GM18873 (cell line): Measurements from ENCODE around the gene LCNL1.

ENCODE experiments used
- ATAC-seq: cut with Tn5 transposase; IDR thresholded peaks from one replicate; pipeline ENCODE4 v1.9.1; 2021; ENCODE audit warnings: mild to moderate bottlenecking, moderate library complexity, moderate number of reproducible peaks; ENCODE audit not compliant: unreplicated experiment, low FRiP score

The LCNL1 gene

GRCh38 chr9:136973618-136974617 is 8.9 kb upstream of the LCNL1 start:
- no peak for ATAC-seq

- no peak for ATAC-seq
Measured at GRCh38 chr9:136974817-136975535, 7.8 kb upstream of the LCNL1 start.

GRCh38 chr9:136975644-136976043 is 7.1 kb upstream of the LCNL1 start:
- no peak for ATAC-seq

- no peak for ATAC-seq
Measured at GRCh38 chr9:136977223-136977622, 5.6 kb upstream of the LCNL1 start, which contains the start of gene PTGDS. TSS of gene PTGDS (plus strand) at chr9:136977504. CDS start at chr9:136977579, 75 bp downstream.

- no peak for ATAC-seq
Measured at GRCh38 chr9:136977649-136978072, 5.1 kb upstream of the LCNL1 start.

GRCh38 chr9:136978073-136978864 is 4.5 kb upstream of the LCNL1 start:
- ATAC-seq, result no peak

GRCh38 chr9:136978865-136979544 is 3.8 kb upstream of the LCNL1 start:
- ATAC-seq, result no peak

DNA sequence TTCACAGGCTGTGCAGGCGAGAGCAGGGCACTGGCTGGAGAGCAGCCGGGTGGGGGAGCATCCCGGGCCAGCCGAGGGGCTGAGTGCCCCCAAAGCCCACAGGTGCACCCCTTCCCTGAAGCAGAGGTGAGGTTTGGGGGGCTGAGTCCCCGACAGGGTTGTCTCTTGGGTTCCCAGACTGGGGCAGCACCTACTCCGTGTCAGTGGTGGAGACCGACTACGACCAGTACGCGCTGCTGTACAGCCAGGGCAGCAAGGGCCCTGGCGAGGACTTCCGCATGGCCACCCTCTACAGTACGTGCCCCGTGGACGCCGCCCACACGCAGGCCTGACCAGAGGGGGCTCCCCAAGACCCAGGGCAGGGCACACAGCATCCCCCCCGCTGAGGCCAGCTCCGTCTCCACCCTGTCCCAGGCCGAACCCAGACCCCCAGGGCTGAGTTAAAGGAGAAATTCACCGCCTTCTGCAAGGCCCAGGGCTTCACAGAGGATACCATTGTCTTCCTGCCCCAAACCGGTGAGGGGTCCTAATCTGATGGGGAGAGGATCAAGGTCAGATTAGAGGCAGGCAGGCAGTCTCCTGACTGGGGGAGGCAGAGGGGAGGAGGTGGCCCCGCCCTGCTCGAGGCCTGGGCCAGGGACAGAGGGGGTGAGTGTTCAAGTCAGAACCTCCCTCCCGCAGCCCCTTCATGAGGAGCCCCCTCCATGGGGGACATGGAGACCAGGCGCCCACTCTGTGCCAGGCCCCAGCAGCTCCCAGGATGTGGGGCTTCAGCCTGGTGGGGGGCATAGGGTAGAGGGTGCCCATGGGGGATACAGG is 2.8 kb upstream of the LCNL1 start:
- no peak for ATAC-seq

GRCh38 chr9:136980669-136981478 is 1.9 kb upstream of the LCNL1 start:
- no peak for ATAC-seq

GRCh38 chr9:136981588-136982231 is 1.1 kb upstream of the LCNL1 start:
- no peak for ATAC-seq

GRCh38 chr9:136983167-136983566 is 374 bp downstream of the LCNL1 start:
- ATAC-seq, result no peak

- no peak for ATAC-seq
Measured at GRCh38 chr9:136983656-136984314, 992 bp downstream of the LCNL1 start.

DNA sequence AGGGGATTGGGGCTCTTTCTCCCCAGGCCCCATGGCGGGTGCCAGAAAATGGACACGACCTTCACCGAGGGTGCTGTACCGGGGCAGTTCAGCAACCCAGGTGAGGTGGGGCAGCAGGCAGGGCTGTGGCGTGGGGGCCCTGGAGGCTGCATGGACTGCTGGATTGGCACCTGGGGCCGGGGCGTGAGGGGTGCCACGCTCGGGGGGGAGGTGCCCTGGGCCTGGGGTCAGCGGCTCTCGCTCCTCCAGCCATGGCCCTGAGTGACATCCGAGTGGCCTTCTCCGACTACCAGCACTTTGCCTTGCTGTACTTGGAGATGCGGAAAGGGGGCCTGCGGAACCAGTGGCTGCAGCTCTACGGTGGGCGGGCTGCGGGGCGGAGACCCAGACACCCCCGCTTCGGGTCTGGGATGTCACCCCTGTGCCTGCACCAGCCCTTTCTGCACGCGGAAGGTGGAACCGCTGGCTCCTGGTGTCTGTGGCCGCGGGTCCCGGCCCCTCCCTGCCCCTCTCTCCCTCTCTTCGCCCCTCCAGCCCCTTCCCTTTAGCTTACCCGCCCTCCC is 1.8 kb downstream of the LCNL1 start:
- no peak for ATAC-seq

DNA sequence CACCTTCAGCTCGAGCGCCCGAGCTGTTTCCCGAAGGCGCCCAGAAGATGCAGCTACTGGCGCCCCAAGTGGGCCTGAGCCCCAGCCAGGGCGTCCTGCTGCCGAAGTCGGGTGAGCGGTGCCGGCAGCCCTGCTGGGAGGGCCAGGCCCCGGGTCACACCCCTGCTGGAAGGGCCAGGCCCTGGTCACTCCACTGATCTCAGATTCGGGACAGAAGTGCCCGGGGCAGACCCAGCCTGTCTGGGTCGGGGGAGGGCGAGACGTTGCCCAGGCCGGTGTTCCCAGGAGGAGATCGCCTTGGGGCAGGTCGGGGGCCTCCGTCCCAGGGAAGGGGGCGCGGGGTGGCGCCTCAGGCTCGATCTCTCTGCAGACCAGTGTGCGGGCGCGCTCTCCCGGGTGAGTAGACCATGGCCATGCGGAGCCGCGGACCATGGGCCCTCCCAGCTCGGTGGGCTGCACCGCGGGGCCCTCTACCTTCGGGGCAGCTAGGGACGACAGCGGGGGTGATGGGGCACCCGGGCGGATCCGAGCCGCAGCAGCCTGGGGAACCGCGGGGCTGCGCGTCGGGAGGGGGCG is 2.3 kb downstream of the LCNL1 start:
- ATAC-seq, result no peak

DNA sequence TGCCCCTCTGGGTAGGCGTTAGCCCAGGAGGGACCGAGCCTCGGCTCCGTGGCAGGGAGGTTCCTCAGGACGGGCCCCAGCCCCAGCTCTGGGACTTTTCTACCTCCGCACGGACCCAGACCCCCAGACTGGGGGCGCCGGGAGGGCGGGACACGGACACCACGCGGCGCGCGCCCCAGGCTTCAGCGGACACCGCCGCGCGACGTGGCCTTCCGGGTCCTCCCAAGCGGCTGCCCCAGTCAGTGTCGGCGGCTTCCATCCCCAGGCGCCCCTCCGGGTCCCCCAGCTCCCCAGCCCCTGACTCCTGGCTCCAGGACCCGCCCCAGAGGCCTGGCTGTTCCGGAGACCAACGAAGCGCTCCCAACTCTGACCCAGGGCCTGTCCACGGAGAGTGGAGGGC is 3.1 kb downstream of the LCNL1 start:
- ATAC-seq, result no peak

DNA sequence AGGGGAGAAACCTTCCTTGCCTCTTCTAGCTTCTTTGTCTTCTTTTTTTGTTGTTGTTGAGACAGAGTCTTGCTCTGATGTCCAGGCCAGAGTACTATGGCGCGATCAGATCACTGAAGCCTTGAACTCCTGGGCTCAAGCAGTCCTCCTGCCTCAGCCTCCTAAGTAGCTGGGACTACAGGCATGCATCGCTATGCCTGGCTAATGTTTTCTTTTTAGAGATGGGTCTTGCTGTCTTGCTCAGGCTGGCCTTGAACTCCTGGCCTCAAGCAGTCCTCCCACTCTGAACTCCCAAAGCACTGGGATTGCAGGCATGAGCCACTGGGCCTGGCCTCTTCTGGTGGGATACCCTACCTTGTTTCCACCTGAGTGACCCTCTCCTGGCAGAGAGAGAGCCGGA is 6.1 kb downstream of the LCNL1 start:
- ATAC-seq, result no peak
